ENCODE data around the gene PDIK1L. TPM values are rescaled to one million over a fixed set of nuclear protein-coding genes. Genes with fewer than 3 reads are reported as not detected.

PDIK1L gene
- total and polyA plus RNA-seq, 9 of the 15 experiments (the other 6 are each of a cell fraction or from before 2014, with no cell fraction given) = 12.8 to 30.2 (median 21.5) TPM

DNA sequence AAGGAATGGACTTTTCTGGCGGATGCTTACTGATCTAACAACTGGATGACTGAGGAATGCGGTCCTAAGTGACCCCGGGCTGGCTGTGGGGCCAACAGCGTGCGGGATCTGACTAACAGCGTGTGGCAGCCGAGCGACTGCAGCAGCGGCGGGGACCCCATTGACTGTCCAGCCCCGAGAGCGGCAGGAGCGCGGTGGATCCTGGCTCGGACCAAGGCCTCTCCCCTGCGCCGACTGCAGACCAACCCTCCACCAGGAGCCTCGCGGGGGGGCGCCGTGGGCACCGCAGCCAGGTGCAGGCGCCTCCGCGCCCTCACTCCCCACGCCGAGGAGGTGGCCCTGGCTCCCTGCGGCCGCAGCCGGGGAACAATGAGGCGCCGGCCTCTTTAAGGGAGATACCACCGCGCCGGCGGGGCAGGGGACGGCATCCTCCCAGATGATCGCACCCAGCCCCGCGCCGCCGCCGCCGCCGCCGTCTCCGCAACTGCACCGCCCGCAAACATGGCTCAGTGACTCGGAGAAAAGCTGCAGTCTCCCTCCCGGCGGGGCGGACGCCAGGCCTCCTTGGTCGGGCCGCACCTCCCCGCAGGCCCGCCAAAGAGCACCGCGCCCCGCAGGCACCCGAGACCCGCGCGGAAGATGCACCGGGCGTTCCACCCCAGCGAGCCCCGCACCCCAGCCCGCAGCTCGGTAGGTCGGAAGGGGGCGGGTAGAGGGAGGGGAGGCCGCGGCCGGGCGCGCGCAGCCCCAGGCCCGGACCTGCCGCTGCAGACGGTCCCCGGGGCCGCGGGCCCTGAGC is 694 bp upstream of the PDIK1L start (continued):
- TF ChIP-seq, protein P1, sequence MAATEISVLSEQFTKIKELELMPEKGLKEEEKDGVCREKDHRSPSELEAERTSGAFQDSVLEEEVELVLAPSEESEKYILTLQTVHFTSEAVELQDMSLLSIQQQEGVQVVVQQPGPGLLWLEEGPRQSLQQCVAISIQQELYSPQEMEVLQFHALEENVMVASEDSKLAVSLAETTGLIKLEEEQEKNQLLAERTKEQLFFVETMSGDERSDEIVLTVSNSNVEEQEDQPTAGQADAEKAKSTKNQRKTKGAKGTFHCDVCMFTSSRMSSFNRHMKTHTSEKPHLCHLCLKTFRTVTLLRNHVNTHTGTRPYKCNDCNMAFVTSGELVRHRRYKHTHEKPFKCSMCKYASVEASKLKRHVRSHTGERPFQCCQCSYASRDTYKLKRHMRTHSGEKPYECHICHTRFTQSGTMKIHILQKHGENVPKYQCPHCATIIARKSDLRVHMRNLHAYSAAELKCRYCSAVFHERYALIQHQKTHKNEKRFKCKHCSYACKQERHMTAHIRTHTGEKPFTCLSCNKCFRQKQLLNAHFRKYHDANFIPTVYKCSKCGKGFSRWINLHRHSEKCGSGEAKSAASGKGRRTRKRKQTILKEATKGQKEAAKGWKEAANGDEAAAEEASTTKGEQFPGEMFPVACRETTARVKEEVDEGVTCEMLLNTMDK (IDR thresholded peaks at IDR 0.05; ENCODE audit: borderline replicate concordance, insufficient read depth, low read depth, low read length, poor library complexity, severe bottlenecking) = no peak
- TF ChIP-seq BRD9 (IDR thresholded peaks at IDR 0.05; ENCODE audit: low read depth, partially characterized antibody) (no peak), RBM34 (IDR thresholded peaks at IDR 0.05; ENCODE audit: borderline replicate concordance, insufficient read depth, low read length) (peak; percentile 73; the same call in 1 of the 2 replicates), SNIP1 (IDR thresholded peaks at IDR 0.05; ENCODE audit: low read depth) (0 out of 2 replicates have a peak, but pooled peaks have one; percentile 33), NFYB (IDR thresholded peaks at IDR 0.05; ENCODE audit: extremely low read depth, insufficient read length) (no peak), BDP1 (IDR thresholded peaks at IDR 0.05; ENCODE audit: insufficient read depth, insufficient read length) (no peak), ZKSCAN8 (CRISPR knock-in tag; IDR thresholded peaks at IDR 0.05) (no peak), FOXA1 (IDR thresholded peaks at IDR 0.05; ENCODE audit: borderline replicate concordance) (no peak), HDAC8 (tag; IDR thresholded peaks at IDR 0.05) (no peak), KDM1A (IDR thresholded peaks at IDR 0.05) (no peak), SAP30 (IDR thresholded peaks at IDR 0.05; ENCODE audit: borderline replicate concordance, insufficient read depth, low read depth, low read length, poor library complexity, severe bottlenecking) (peak; percentile 65), PTRF (tag; IDR thresholded peaks at IDR 0.05) (no peak)
- TF ChIP-seq, protein P2, sequence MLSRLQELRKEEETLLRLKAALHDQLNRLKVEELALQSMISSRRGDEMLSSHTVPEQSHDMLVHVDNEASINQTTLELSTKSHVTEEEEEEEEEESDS (CRISPR knock-in tag; IDR thresholded peaks at IDR 0.05) = no peak
- TF ChIP-seq, protein P3, sequence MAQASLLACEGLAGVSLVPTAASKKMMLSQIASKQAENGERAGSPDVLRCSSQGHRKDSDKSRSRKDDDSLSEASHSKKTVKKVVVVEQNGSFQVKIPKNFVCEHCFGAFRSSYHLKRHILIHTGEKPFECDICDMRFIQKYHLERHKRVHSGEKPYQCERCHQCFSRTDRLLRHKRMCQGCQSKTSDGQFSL (CRISPR knock-in tag; IDR thresholded peaks at IDR 0.05) = 0 out of 2 replicates have a peak, but pooled peaks have one; percentile 40
- TF ChIP-seq, protein P3 (tag; IDR thresholded peaks at IDR 0.05) = no peak; a peak in 1 of 4 replicates
- TF ChIP-seq, protein P4, sequence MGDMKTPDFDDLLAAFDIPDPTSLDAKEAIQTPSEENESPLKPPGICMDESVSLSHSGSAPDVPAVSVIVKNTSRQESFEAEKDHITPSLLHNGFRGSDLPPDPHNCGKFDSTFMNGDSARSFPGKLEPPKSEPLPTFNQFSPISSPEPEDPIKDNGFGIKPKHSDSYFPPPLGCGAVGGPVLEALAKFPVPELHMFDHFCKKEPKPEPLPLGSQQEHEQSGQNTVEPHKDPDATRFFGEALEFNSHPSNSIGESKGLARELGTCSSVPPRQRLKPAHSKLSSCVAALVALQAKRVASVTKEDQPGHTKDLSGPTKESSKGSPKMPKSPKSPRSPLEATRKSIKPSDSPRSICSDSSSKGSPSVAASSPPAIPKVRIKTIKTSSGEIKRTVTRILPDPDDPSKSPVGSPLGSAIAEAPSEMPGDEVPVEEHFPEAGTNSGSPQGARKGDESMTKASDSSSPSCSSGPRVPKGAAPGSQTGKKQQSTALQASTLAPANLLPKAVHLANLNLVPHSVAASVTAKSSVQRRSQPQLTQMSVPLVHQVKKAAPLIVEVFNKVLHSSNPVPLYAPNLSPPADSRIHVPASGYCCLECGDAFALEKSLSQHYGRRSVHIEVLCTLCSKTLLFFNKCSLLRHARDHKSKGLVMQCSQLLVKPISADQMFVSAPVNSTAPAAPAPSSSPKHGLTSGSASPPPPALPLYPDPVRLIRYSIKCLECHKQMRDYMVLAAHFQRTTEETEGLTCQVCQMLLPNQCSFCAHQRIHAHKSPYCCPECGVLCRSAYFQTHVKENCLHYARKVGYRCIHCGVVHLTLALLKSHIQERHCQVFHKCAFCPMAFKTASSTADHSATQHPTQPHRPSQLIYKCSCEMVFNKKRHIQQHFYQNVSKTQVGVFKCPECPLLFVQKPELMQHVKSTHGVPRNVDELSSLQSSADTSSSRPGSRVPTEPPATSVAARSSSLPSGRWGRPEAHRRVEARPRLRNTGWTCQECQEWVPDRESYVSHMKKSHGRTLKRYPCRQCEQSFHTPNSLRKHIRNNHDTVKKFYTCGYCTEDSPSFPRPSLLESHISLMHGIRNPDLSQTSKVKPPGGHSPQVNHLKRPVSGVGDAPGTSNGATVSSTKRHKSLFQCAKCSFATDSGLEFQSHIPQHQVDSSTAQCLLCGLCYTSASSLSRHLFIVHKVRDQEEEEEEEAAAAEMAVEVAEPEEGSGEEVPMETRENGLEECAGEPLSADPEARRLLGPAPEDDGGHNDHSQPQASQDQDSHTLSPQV (IDR thresholded peaks at IDR 0.05) = peak; percentile 52; the same call in 1 of the 2 replicates
- TF ChIP-seq, protein P5, sequence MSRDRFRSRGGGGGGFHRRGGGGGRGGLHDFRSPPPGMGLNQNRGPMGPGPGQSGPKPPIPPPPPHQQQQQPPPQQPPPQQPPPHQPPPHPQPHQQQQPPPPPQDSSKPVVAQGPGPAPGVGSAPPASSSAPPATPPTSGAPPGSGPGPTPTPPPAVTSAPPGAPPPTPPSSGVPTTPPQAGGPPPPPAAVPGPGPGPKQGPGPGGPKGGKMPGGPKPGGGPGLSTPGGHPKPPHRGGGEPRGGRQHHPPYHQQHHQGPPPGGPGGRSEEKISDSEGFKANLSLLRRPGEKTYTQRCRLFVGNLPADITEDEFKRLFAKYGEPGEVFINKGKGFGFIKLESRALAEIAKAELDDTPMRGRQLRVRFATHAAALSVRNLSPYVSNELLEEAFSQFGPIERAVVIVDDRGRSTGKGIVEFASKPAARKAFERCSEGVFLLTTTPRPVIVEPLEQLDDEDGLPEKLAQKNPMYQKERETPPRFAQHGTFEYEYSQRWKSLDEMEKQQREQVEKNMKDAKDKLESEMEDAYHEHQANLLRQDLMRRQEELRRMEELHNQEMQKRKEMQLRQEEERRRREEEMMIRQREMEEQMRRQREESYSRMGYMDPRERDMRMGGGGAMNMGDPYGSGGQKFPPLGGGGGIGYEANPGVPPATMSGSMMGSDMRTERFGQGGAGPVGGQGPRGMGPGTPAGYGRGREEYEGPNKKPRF (IDR thresholded peaks at IDR 0.05; ENCODE audit: low read depth, low read length) = no peak
